Cardiac ventricle fibroblast (primary cell): Measurements from ENCODE around the gene H2AZ2. TPM values are rescaled to one million over a fixed set of nuclear protein-coding genes. Genes with fewer than 3 reads are reported as not detected.

ENCODE experiments used
- total RNA-seq: library from RNA; depleted of rRNA; stranded (reverse); fragments of >200 nt; gene quantifications from 2 replicates; pipeline ENCODE4 v1.2.3, GENCODE V29; 2015

The H2AZ2 gene
- 80.1 and 89.7 TPM in 2 replicates for total RNA-seq

GRCh38 chr7:44847920-44848634 is at the start of gene H2AZ2:
H2AZ2 (minus strand) TSS chr7:44848087; CDS start chr7:44847971, 116 bp downstream.

GRCh38 chr7:44885394-44886317 is 37.8 kb upstream of the H2AZ2 start, which contains the start of gene PURB:
PURB (minus strand) TSS chr7:44885530; CDS start chr7:44885348, 182 bp downstream.

GRCh38 chr7:44796504-44797328 is 51.2 kb downstream of the H2AZ2 start, which contains the start of gene PPIA:
PPIA (plus strand) TSS chr7:44796681; CDS start chr7:44796725, 44 bp downstream.

Other genes starting within 250 kb of the H2AZ2 start
- 39.3 and 40.8 TPM in 2 replicates for gene OGDH, start 241.5 kb downstream of the H2AZ2 start, total RNA-seq
- 9.0 and 11.2 TPM in 2 replicates for gene ZMIZ2, start 99.2 kb downstream of the H2AZ2 start, total RNA-seq
- gene PPIA, start 51.4 kb downstream of the H2AZ2 start, total RNA-seq = 1,805 and 1,884 TPM in 2 replicates
- 12.5 and 15.1 TPM in 2 replicates for gene PURB, start 37.4 kb upstream of the H2AZ2 start, total RNA-seq
- not detected in 2 replicates for gene MYO1G, start 130.9 kb upstream of the H2AZ2 start, total RNA-seq
- gene CCM2, start 152.1 kb upstream of the H2AZ2 start, total RNA-seq = 35.7 and 39.7 TPM in 2 replicates
- 1.7 TPM in 2 replicates for gene NACAD, start 240.9 kb upstream of the H2AZ2 start, total RNA-seq